Stimulated activated effector memory CD8-positive, alpha-beta T cell treated with anti-CD3 and anti-CD28 coated beads, Interleukin-12 subunit alpha, Interleukin-12 subunit beta, amount 100 ng/mL, for 72 hours (primary cell): Measurements from ENCODE around the gene PRDM16.
"Not testable (repeated sequence)": the region's sequence is repeated elsewhere in the genome, so short reads cannot be mapped to it uniquely, and the experiment has no call there.

Source experiments
- ATAC-seq: fragments of 150-1000 bp; cut with Tn5 transposase; 2 replicates; pipeline ENCODE4 v1.10.0; 2021
- DNase-seq, 2 donors: peaks; one replicate each; pipeline ENCODE4 v3.0.0; 2021 to 2022; ENCODE audit warnings: low spot score in 2 of 2
- H3K27ac Mint-ChIP-seq: one replicate; pipeline ENCODE4 v1.8.0; 2022; ENCODE audit warnings: mild to moderate bottlenecking, mixed read lengths
- H3K36me3 Mint-ChIP-seq: one replicate; pipeline ENCODE4 v1.8.0; 2022; ENCODE audit warnings: mild to moderate bottlenecking, mixed read lengths
- H3K4me1 Mint-ChIP-seq: one replicate; pipeline ENCODE4 v1.8.0; 2022; ENCODE audit warnings: mixed read lengths
- H3K4me3 Mint-ChIP-seq: one replicate; pipeline ENCODE4 v1.8.0; 2022; ENCODE audit warnings: mild to moderate bottlenecking, mixed read lengths
- H3K9me3 Mint-ChIP-seq: one replicate; pipeline ENCODE4 v1.8.0; 2022; ENCODE audit warnings: mixed read lengths

PRDM16 gene

GRCh38 chr1:3077561-3077960 is 8.6 kb downstream of the PRDM16 start:
- no peak for ATAC-seq
- Mint-ChIP-seq H3K36me3 (no peaks in the 10 kb centered on the region), H3K27ac (no peak overlapping the region), H3K4me3 (no peak overlapping the region), H3K9me3 (no peaks in the 10 kb centered on the region), H3K4me1 (no peaks in the 10 kb centered on the region)
- DNase-seq, result no peak

DNA sequence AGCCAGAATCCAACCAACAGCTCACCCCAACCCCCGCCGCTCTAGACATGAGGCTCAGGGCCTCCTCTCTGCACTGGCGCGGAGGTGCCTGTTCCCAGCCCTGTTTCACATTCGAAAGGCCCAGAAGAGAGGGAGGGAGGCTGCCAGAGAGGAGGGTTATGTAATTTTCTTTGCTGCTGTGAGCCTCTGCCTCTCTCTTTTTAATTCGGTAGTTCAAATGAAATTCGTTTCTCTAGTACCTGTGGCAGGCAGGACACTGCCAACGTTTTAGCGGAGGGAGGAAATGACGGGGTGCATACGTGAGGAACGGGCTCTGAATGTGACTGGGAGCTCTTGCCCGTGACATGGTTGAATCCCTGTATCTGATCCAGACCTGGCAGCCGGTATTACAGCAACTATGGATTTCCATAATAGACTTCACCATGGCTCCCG is 9.4 kb downstream of the PRDM16 start:
- no peaks in the 10 kb centered on the region for H3K9me3 Mint-ChIP-seq
- H3K4me3 Mint-ChIP-seq, result no peak overlapping the region
- no peak overlapping the region for H3K27ac Mint-ChIP-seq
- H3K4me1 Mint-ChIP-seq, result no peaks in the 10 kb centered on the region
- ATAC-seq (no peak), DNase-seq (no peak)
- peaks cover under 1% of the 10 kb centered on the region for H3K36me3 Mint-ChIP-seq

- peaks cover 5% of the 10 kb centered on the region for H3K36me3 Mint-ChIP-seq
- H3K4me1 Mint-ChIP-seq, result no peaks in the 10 kb centered on the region
- DNase-seq (no peak), ATAC-seq (no peak)
- no peak overlapping the region for H3K4me3 Mint-ChIP-seq
- no peaks in the 10 kb centered on the region for H3K9me3 Mint-ChIP-seq
- H3K27ac Mint-ChIP-seq, result no peak overlapping the region
Observed at GRCh38 chr1:3078871-3079270, 9.9 kb downstream of the PRDM16 start.

DNA sequence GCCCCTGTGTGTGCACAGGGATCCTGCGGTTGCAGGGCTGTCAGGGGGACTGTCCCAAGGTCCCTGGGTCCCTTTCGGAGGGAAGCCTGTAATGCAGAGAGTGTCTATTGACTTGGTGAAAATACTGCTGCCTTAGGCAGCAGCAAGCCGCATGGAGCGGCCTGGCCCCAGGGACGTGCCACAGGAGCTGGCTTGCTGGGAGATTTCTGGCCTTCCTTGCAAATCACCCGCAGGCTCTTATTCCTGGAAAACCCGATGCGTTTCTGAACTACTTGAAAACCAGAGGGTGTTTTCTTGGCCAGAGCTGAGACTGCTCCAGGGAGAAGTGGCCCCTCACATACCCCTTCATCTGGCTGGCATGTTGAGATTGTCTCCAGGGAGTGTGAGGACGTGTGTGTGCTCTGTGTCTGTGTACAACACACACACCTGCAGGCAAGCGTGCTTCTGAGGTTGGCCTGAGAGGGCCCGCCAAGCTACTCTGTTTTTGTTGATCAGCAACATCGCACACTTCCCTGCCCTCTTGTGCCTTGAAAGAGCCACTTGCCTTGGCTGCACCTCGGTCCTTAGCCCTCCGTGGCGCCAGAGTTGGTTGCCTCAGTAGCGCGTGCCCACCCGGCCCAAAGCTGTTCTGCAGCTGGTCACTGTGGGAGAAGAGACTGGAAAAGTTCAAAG is 10.5 kb downstream of the PRDM16 start:
- H3K9me3 Mint-ChIP-seq, result no peaks in the 10 kb centered on the region
- DNase-seq (no peak), ATAC-seq (no peak)
- peaks cover 5% of the 10 kb centered on the region for H3K36me3 Mint-ChIP-seq
- H3K4me3 Mint-ChIP-seq, result no peak overlapping the region
- H3K4me1 Mint-ChIP-seq, result no peaks in the 10 kb centered on the region
- no peak overlapping the region for H3K27ac Mint-ChIP-seq

DNA sequence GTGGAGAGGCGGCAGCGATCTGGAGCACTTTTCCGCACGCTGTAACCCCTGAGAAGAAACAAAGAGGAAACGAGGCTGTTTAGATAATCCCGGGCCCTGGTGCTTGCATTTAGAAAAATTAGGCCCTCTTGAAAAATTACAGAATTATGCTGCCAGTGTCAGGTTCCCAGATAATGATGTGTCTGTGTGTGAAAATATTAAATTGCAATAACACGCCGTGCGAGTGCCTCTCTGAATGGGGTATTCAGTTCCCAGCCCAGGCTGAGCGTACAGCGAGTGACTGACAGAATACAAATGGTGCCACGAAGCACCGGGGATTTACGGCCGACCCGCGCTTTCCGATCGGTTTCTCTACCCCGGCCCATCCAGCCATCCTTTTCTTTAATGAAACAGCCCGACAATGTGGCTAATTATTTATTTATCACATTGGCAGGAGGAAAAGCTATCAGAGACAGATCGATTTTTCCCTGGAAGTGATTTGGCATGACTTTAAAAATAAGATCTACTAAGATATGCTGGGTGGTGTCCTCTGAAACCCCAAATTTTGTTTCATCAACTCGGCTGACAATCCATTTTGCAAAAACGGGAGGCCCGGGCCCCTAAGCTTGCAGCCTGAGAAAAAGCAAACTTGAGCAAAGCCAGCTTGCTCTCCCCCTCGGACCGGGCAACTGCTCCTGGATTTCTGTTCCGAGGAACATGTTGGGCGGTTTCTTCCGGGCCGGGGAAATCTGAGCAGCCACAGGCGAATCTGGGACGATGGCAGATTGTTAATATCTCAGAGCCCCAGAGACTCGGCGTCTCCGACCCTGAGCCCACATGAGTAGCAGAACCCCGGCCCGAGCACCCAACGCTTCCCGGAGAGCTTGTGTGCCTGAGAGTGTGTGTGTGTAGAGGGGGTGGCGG is 11.3 kb downstream of the PRDM16 start:
- Mint-ChIP-seq H3K9me3 (no peaks in the 10 kb centered on the region), H3K4me3 (no peak overlapping the region), H3K4me1 (no peaks in the 10 kb centered on the region), H3K36me3 (peaks cover 5% of the 10 kb centered on the region), H3K27ac (no peak overlapping the region)
- ATAC-seq (no peak), DNase-seq (no peak)

DNA sequence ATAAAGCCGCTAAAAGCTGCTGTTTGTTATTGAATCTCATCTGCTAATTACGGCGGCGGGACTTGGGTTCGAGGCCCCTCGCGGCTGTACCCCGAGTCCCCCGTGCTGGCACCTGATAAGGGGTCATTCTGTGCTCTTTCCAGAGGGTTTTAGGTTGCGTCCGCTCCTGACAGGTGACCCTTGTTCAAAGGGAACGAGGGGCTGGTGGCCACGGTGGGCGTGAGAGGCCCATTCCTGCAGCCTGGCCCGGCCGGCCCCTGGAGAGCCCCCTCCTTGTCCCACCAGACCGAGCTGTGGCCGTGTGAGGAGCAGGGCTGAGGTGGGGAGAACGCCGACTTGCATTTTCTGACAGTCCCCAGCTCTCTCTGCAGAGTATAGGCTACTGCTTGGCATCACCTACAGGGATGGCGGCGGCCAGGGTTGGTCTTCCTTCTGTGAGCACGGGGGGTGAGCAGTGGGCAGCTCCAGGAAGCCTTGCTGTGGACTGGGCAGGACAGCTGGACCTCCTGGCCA is 12.2 kb downstream of the PRDM16 start:
- Mint-ChIP-seq H3K4me1 (no peaks in the 10 kb centered on the region), H3K9me3 (no peaks in the 10 kb centered on the region), H3K36me3 (peaks cover 5% of the 10 kb centered on the region), H3K4me3 (no peak overlapping the region), H3K27ac (no peak overlapping the region)
- DNase-seq (no peak), ATAC-seq (no peak)

- Mint-ChIP-seq H3K36me3 (peaks cover 5% of the 10 kb centered on the region), H3K9me3 (no peaks in the 10 kb centered on the region), H3K27ac (no peak overlapping the region), H3K4me1 (no peaks in the 10 kb centered on the region), H3K4me3 (no peak overlapping the region)
- ATAC-seq (no peak), DNase-seq (no peak)
Observed at GRCh38 chr1:3082051-3082450, 13.0 kb downstream of the PRDM16 start.

GRCh38 chr1:3082571-3083516 is 13.8 kb downstream of the PRDM16 start:
- H3K4me3 Mint-ChIP-seq, result no peak overlapping the region
- H3K9me3 Mint-ChIP-seq, result no peaks in the 10 kb centered on the region
- ATAC-seq (no peak), DNase-seq (no peak)
- no peak overlapping the region for H3K27ac Mint-ChIP-seq
- H3K4me1 Mint-ChIP-seq, result no peaks in the 10 kb centered on the region
- peaks cover 5% of the 10 kb centered on the region for H3K36me3 Mint-ChIP-seq

DNA sequence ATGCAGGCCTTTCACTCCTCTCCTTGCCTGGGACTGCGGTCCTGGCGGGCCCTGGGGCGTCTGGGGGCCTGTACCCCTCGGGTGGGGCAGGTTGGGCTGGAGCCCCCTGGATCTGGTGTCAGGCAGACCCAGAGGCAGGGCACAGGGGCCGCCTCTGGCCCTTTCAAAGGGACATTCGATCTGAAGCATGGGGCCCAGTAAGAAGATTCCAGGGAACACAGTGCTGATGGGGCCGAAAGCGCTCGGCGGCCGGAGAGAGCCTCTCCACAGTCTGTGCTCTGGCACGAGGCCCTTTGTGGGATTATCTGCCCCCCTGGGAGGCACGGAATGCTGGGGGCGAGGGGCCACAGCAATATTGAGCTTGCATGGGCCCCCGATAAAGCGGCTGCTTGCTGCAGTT is 15.2 kb downstream of the PRDM16 start:
- H3K4me3 Mint-ChIP-seq, result no peak overlapping the region
- ATAC-seq (no peak), DNase-seq (no peak)
- H3K36me3 Mint-ChIP-seq, result peaks cover 5% of the 10 kb centered on the region
- no peaks in the 10 kb centered on the region for H3K4me1 Mint-ChIP-seq
- no peak overlapping the region for H3K27ac Mint-ChIP-seq
- no peaks in the 10 kb centered on the region for H3K9me3 Mint-ChIP-seq

GRCh38 chr1:3084726-3085125 is 15.7 kb downstream of the PRDM16 start:
- Mint-ChIP-seq H3K4me3 (no peak overlapping the region), H3K9me3 (no peaks in the 10 kb centered on the region), H3K36me3 (peaks cover 5% of the 10 kb centered on the region), H3K27ac (no peak overlapping the region), H3K4me1 (no peaks in the 10 kb centered on the region)
- ATAC-seq, result no peak
- no peak for DNase-seq

- no peak for DNase-seq
- H3K36me3 Mint-ChIP-seq, result peaks cover 5% of the 10 kb centered on the region
- H3K4me3 Mint-ChIP-seq, result no peak overlapping the region
- no peak for ATAC-seq
- H3K27ac Mint-ChIP-seq, result no peak overlapping the region
- H3K4me1 Mint-ChIP-seq, result no peaks in the 10 kb centered on the region
- no peaks in the 10 kb centered on the region for H3K9me3 Mint-ChIP-seq
Observed at GRCh38 chr1:3085721-3086120, 16.7 kb downstream of the PRDM16 start.

GRCh38 chr1:3086272-3086974 is 17.4 kb downstream of the PRDM16 start:
- no peak for ATAC-seq

DNA sequence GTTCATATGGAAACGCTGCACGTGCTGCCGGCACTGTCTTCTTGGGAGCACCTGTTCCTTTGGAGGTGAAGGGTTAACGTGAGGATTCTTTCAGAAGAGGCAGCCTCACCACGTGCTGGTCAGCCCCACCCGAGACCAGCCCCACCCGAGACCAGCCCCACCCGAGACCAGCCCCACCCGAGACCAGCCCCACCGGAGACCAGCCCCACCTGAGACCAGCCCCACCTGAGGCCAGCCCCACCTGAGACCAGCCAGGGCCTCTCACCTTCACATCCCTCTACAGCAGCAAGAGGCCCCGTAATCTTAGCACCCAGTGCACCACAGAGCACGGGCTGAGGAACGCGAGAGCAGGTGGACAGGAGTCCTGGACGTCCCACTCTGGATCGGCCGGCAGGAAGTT is 18.0 kb downstream of the PRDM16 start:
- Mint-ChIP-seq H3K4me1 (no peaks in the 10 kb centered on the region), H3K27ac (no peak overlapping the region), H3K9me3 (no peaks in the 10 kb centered on the region), H3K4me3 (no peak overlapping the region), H3K36me3 (peaks cover 5% of the 10 kb centered on the region)
- ATAC-seq (no peak), DNase-seq (no peak)

More at GRCh38 chr1:3086272-3086974, 17.4 kb downstream of the PRDM16 start:
- H3K9me3 Mint-ChIP-seq, result no peaks in the 10 kb centered on the region
- H3K27ac Mint-ChIP-seq, result no peak overlapping the region
- H3K4me1 Mint-ChIP-seq, result no peaks in the 10 kb centered on the region
- H3K4me3 Mint-ChIP-seq, result no peak overlapping the region
- DNase-seq, result no peak
- H3K36me3 Mint-ChIP-seq, result peaks cover 5% of the 10 kb centered on the region

- not testable (repeated sequence) for H3K9me3 Mint-ChIP-seq, H3K36me3 Mint-ChIP-seq, H3K27ac Mint-ChIP-seq, H3K4me3 Mint-ChIP-seq, DNase-seq, H3K4me1 Mint-ChIP-seq, ATAC-seq
Observed at GRCh38 chr1:3087946-3088668, 19.1 kb downstream of the PRDM16 start.
